ENCODE data around the gene SWT1.

GRCh38 chr1:185341196-185341781 is 184.3 kb downstream of the SWT1 start:
- TF ChIP-seq CTCF (IDR thresholded peaks at IDR 0.05) (no peak), POLR2AphosphoS5 (IDR thresholded peaks at IDR 0.05) (no peak), POLR2A (IDR thresholded peaks at IDR 0.05) (no peak)
